ENCODE results near the gene CHID1.

CHID1 gene

GRCh38 chr11:899724-900123 lies 10.9 kb downstream of the CHID1 start:
- peaks cover 42% of the 10 kb centered on the region for H3K36me3 ChIP-seq (ENCODE audit: control insufficient read depth, insufficient read depth, low read length)
- peaks cover 6% of the 10 kb centered on the region for H3K4me1 ChIP-seq (ENCODE audit: control insufficient read depth, insufficient read depth, low read length)
- H3K9ac ChIP-seq (ENCODE audit: low read length) = no peak overlapping the region
- H3K27ac ChIP-seq (ENCODE audit: low read depth, low read length) = no peak overlapping the region
- no peak overlapping the region for H3K4me3 ChIP-seq (ENCODE audit: low read length)
- H3K27me3 ChIP-seq (ENCODE audit: control insufficient read depth, insufficient read depth, low read length) = no peaks in the 10 kb centered on the region

- H3K4me1 ChIP-seq (ENCODE audit: control insufficient read depth, insufficient read depth, low read length) = peaks cover 6% of the 10 kb centered on the region
- no peak overlapping the region for H3K9ac ChIP-seq (ENCODE audit: low read length)
- H3K4me3 ChIP-seq (ENCODE audit: low read length) = no peak overlapping the region
- no peaks in the 10 kb centered on the region for H3K27me3 ChIP-seq (ENCODE audit: control insufficient read depth, insufficient read depth, low read length)
- H3K36me3 ChIP-seq (ENCODE audit: control insufficient read depth, insufficient read depth, low read length) = peaks cover 32% of the 10 kb centered on the region
- no peak overlapping the region for H3K27ac ChIP-seq (ENCODE audit: low read depth, low read length)
Measured at GRCh38 chr11:898540-899190, 11.9 kb downstream of the CHID1 start.

DNA sequence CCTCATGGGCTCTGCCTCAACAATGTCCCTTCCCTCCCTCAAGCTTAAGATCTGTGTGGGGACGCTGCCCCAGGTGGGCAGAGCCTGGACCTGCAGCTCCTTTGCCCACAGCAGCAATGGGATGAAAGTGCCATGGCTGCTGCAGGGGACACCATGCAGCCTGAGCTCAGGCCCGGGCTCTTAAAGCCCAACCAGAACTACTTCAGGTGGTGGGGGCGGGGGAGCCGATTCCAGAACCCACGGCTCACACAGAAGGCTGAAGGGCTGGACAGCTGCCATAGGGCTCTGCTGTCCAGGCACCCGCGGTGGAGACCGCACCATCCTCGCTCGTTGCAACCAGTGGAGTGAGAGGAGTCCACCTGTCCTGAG lies 12.5 kb downstream of the CHID1 start:
- H3K27me3 ChIP-seq (ENCODE audit: control insufficient read depth, insufficient read depth, low read length) = no peaks in the 10 kb centered on the region
- no peak overlapping the region for H3K4me3 ChIP-seq (ENCODE audit: low read length)
- peak overlapping the region; percentile 56 for H3K27ac ChIP-seq (ENCODE audit: low read depth, low read length)
- no peak overlapping the region for H3K9ac ChIP-seq (ENCODE audit: low read length)
- peaks cover 32% of the 10 kb centered on the region for H3K36me3 ChIP-seq (ENCODE audit: control insufficient read depth, insufficient read depth, low read length)
- peaks cover 6% of the 10 kb centered on the region for H3K4me1 ChIP-seq (ENCODE audit: control insufficient read depth, insufficient read depth, low read length)

DNA sequence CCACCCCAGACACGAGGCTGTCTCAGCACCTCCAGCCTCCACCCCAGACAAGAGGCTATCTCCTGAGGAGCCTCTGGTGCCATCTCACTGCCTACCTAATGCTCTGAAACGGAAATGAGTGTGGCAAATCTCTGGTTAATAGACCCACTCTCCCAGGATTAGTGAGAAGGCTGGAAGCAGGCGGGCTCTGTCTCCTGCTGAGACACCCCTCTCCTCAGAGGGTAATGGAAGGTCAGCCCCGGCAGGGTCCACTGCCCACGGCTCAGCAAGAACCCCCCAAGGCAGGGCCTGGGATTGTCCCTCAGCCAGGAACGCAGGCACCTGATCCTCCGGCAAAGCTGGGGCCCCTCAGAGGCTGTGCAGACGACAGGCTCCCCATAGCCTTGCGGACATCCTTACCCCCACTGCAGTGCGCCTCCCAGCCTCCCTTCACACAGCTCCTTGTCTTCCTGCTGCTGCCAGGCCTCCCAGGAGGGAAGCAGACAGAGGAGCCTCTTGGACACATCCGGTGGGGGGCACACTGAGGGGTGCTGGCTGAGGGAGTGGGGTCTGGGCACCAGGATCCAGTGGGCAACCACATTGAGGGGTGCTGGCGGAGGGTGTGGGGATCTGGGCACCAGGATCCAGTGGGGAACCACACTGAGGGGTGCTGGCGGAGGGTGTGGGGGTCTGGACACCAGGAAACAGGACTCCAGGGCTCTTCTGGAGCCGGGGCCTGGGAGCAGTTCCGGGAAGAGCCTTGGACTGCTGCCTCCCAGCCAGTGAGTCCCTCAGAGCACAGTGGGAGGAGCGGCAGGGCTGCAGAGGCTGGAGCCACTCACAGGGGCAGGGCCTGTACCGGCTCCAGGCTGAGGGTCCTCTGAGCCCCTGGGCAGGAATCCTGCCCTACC lies 13.1 kb downstream of the CHID1 start:
- Histone ChIP-seq H3K27ac (ENCODE audit: low read depth, low read length) (peak overlapping the region; percentile 56), H3K36me3 (ENCODE audit: control insufficient read depth, insufficient read depth, low read length) (peaks cover 29% of the 10 kb centered on the region), H3K27me3 (ENCODE audit: control insufficient read depth, insufficient read depth, low read length) (no peaks in the 10 kb centered on the region), H3K9ac (ENCODE audit: low read length) (no peak overlapping the region), H3K4me3 (ENCODE audit: low read length) (no peak overlapping the region), H3K4me1 (ENCODE audit: control insufficient read depth, insufficient read depth, low read length) (peaks cover 6% of the 10 kb centered on the region)

GRCh38 chr11:895331-896110 lies 15.1 kb downstream of the CHID1 start:
- Histone ChIP-seq H3K4me1 (ENCODE audit: control insufficient read depth, insufficient read depth, low read length) (peaks cover 6% of the 10 kb centered on the region), H3K27me3 (ENCODE audit: control insufficient read depth, insufficient read depth, low read length) (no peaks in the 10 kb centered on the region), H3K27ac (ENCODE audit: low read depth, low read length) (no peak overlapping the region), H3K4me3 (ENCODE audit: low read length) (no peak overlapping the region), H3K9ac (ENCODE audit: low read length) (no peak overlapping the region), H3K36me3 (ENCODE audit: control insufficient read depth, insufficient read depth, low read length) (peaks cover 12% of the 10 kb centered on the region)

GRCh38 chr11:894575-895201 lies 15.9 kb downstream of the CHID1 start:
- Histone ChIP-seq H3K36me3 (ENCODE audit: control insufficient read depth, insufficient read depth, low read length) (peaks cover 4% of the 10 kb centered on the region), H3K9ac (ENCODE audit: low read length) (no peak overlapping the region), H3K4me1 (ENCODE audit: control insufficient read depth, insufficient read depth, low read length) (peaks cover 6% of the 10 kb centered on the region), H3K4me3 (ENCODE audit: low read length) (no peak overlapping the region), H3K27ac (ENCODE audit: low read depth, low read length) (no peak overlapping the region), H3K27me3 (ENCODE audit: control insufficient read depth, insufficient read depth, low read length) (no peaks in the 10 kb centered on the region)

DNA sequence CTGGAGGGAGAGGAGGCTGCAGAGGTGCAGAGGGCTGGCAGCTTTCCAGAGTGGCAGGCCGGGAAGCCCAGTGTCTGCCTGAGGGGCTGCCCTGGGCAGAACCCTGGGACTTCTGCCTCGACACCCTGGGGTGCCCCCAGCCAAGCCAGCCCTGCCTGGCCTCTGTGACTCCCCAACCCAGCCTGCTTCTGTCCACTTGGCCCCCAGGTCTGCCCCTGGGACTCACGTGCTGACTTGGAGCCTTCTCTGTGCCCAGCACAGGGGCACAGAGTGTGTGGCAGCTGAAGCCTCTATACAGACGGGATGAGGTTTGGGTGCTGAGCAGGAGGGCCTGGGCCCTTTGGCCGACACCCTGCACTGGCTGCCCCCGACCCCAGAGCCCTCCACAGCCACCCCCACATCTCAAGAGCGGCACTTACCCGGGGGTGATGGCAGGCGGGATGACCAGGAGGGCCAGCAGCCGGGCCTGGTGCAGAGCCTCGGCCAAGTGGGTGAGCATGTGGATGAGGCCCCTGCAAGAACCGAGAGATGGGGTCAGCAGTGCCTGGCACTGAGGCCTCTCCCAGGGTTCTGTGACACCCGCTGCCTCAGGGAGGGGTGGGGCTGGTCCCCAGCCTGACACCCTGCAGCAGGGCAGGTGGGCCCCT lies 17.5 kb downstream of the CHID1 start:
- no peaks in the 10 kb centered on the region for H3K27me3 ChIP-seq (ENCODE audit: control insufficient read depth, insufficient read depth, low read length)
- H3K27ac ChIP-seq (ENCODE audit: low read depth, low read length) = no peak overlapping the region
- H3K9ac ChIP-seq (ENCODE audit: low read length) = no peak overlapping the region
- no peak overlapping the region for H3K4me3 ChIP-seq (ENCODE audit: low read length)
- no peaks in the 10 kb centered on the region for H3K36me3 ChIP-seq (ENCODE audit: control insufficient read depth, insufficient read depth, low read length)
- peaks cover 6% of the 10 kb centered on the region for H3K4me1 ChIP-seq (ENCODE audit: control insufficient read depth, insufficient read depth, low read length)

DNA sequence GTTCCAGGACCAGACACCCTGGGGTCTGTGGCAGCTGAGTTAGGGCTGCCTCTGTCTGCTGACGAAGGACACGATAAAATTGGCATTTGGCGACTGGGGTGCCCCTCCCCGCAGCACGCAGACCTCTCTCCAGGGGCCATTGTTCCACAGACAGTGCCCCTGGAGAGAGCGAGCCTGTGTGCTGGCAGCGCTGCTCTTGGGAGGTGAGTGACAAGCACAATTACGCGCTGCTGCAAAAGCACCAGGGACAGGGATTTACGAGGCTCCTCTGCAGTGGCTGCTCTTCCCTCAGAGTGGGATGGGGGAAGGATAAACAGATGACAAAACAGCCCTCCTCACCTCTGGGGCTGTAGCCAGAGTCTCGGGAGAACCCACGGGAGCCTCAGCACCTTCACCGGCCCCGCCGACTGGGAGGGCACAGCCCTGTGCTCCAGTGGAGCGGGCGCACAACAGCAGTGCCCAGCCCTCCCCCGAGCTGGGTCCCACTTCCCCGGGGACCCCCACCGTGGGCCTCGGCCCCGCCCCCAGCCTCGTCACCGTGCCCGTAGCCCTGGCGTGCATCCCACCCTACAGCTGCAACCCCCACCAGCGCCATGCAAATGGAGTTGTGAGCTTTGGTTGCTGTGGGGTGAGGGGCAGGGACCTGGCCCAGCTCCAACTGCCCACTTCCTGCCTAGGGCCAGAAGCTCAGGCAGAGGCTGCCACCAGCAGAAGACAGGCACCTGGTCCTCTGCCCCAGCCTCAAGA lies 19.6 kb downstream of the CHID1 start:
- Histone ChIP-seq H3K27ac (ENCODE audit: low read depth, low read length) (no peak overlapping the region), H3K4me3 (ENCODE audit: low read length) (no peak overlapping the region), H3K36me3 (ENCODE audit: control insufficient read depth, insufficient read depth, low read length) (no peaks in the 10 kb centered on the region), H3K27me3 (ENCODE audit: control insufficient read depth, insufficient read depth, low read length) (no peaks in the 10 kb centered on the region), H3K4me1 (ENCODE audit: control insufficient read depth, insufficient read depth, low read length) (no peaks in the 10 kb centered on the region), H3K9ac (ENCODE audit: low read length) (no peak overlapping the region)

- Histone ChIP-seq H3K27ac (ENCODE audit: low read depth, low read length) (no peak overlapping the region), H3K9ac (ENCODE audit: low read length) (no peak overlapping the region), H3K27me3 (ENCODE audit: control insufficient read depth, insufficient read depth, low read length) (no peaks in the 10 kb centered on the region), H3K4me1 (ENCODE audit: control insufficient read depth, insufficient read depth, low read length) (no peaks in the 10 kb centered on the region), H3K36me3 (ENCODE audit: control insufficient read depth, insufficient read depth, low read length) (no peaks in the 10 kb centered on the region), H3K4me3 (ENCODE audit: low read length) (no peak overlapping the region)
Measured at GRCh38 chr11:889687-890475, 20.7 kb downstream of the CHID1 start.

DNA sequence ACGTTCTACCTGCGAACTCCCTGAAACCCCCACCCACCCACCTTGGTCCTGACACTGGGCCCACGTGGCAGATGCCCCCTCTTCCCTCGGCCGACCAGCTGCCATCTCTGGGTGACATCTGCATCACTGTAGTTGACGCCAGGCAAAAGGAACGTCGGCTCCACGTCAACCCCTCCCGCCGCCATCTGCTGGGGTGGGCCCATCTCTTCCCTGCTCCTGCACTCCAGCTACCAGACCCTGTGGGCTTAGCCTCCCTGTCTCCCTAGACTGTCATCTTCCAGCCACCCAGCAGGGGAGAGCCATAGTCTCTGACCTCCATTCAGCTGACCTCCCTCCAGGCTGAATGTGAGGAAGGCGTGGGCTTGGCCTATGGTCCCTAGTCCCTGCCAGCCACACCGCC lies 21.4 kb downstream of the CHID1 start:
- Histone ChIP-seq H3K4me3 (ENCODE audit: low read length) (no peak overlapping the region), H3K9ac (ENCODE audit: low read length) (no peak overlapping the region), H3K27me3 (ENCODE audit: control insufficient read depth, insufficient read depth, low read length) (no peaks in the 10 kb centered on the region), H3K36me3 (ENCODE audit: control insufficient read depth, insufficient read depth, low read length) (no peaks in the 10 kb centered on the region), H3K4me1 (ENCODE audit: control insufficient read depth, insufficient read depth, low read length) (no peaks in the 10 kb centered on the region), H3K27ac (ENCODE audit: low read depth, low read length) (no peak overlapping the region)
